Gastroesophageal sphincter (tissue), 3 donors: ENCODE data around the gene MBNL1.

Experiments used
- POLR2A ChIP-seq, 2 donors: fragments of 450-650 bp; IDR thresholded peaks; one replicate each; pipeline ENCODE4 v1.6.1; 2017; ENCODE audit warnings: antibody characterized with exemption in 2 of 2, mild to moderate bottlenecking in 2 of 2, moderate library complexity in 1 of 2
- POLR2AphosphoS5 ChIP-seq: sonication (generic); formaldehyde crosslinking; IDR thresholded peaks from one replicate; pipeline ENCODE4 v1.6.1; 2017; ENCODE audit warnings: antibody characterized with exemption
- TF ChIP-seq, protein P1 (sequence below), 4 experiments: fragments of 200-600 bp in 2 of 4; fragments of 450-650 bp in 2 of 4; sonication (generic) in 1 of 4; IDR thresholded peaks; one replicate each; pipeline ENCODE4 v1.5.1; 2017 to 2019; ENCODE audit warnings: antibody characterized with exemption in 4 of 4, mild to moderate bottlenecking in 2 of 4, moderate library complexity in 2 of 4

GRCh38 chr3:152391671-152392070, 122.9 kb downstream of the MBNL1 start:
- TF ChIP-seq POLR2AphosphoS5 (no peak), POLR2A (IDR thresholded peaks at IDR 0.05) (no peak)
- TF ChIP-seq, protein P1, sequence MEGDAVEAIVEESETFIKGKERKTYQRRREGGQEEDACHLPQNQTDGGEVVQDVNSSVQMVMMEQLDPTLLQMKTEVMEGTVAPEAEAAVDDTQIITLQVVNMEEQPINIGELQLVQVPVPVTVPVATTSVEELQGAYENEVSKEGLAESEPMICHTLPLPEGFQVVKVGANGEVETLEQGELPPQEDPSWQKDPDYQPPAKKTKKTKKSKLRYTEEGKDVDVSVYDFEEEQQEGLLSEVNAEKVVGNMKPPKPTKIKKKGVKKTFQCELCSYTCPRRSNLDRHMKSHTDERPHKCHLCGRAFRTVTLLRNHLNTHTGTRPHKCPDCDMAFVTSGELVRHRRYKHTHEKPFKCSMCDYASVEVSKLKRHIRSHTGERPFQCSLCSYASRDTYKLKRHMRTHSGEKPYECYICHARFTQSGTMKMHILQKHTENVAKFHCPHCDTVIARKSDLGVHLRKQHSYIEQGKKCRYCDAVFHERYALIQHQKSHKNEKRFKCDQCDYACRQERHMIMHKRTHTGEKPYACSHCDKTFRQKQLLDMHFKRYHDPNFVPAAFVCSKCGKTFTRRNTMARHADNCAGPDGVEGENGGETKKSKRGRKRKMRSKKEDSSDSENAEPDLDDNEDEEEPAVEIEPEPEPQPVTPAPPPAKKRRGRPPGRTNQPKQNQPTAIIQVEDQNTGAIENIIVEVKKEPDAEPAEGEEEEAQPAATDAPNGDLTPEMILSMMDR (IDR thresholded peaks at IDR 0.05), result no peak
